GM19324 (cell line): ENCODE measurements around the gene UBAC2.

ENCODE experiments used
- ATAC-seq: cut with Tn5 transposase; IDR thresholded peaks from one replicate; pipeline ENCODE4 v1.9.1; 2021; ENCODE audit warnings: mild to moderate bottlenecking, moderate library complexity; ENCODE audit not compliant: unreplicated experiment, low FRiP score

The UBAC2 gene

GRCh38 chr13:99289674-99290337 is 89.2 kb downstream of the UBAC2 start:
- ATAC-seq, result no peak

GRCh38 chr13:99290894-99291293 is 90.2 kb downstream of the UBAC2 start:
- no peak for ATAC-seq

GRCh38 chr13:99293178-99293577 is 92.5 kb downstream of the UBAC2 start:
- ATAC-seq, result no peak

- ATAC-seq, result no peak
Measured at GRCh38 chr13:99294198-99294597, 93.5 kb downstream of the UBAC2 start.

- no peak for ATAC-seq
Measured at GRCh38 chr13:99294958-99295357, 94.3 kb downstream of the UBAC2 start.

- ATAC-seq, result no peak
Measured at GRCh38 chr13:99295488-99296252, 95.0 kb downstream of the UBAC2 start.

- ATAC-seq, result no peak
Measured at GRCh38 chr13:99296398-99296797, 95.7 kb downstream of the UBAC2 start.

- no peak for ATAC-seq
Measured at GRCh38 chr13:99297331-99297730, 96.7 kb downstream of the UBAC2 start.

GRCh38 chr13:99298056-99298455 is 97.4 kb downstream of the UBAC2 start:
- no peak for ATAC-seq

- ATAC-seq, result no peak
Measured at GRCh38 chr13:99299256-99299919, 98.7 kb downstream of the UBAC2 start.

- ATAC-seq, result no peak
Measured at GRCh38 chr13:99299920-99300341, 99.3 kb downstream of the UBAC2 start.

GRCh38 chr13:99301056-99301838 is 100.6 kb downstream of the UBAC2 start:
- no peak for ATAC-seq

- no peak for ATAC-seq
Measured at GRCh38 chr13:99301913-99302636, 101.4 kb downstream of the UBAC2 start.

- ATAC-seq, result no peak
Measured at GRCh38 chr13:99302637-99303505, 102.2 kb downstream of the UBAC2 start.

GRCh38 chr13:99303863-99304521 is 103.3 kb downstream of the UBAC2 start:
- no peak for ATAC-seq

GRCh38 chr13:99304541-99304940 is 103.9 kb downstream of the UBAC2 start:
- ATAC-seq, result no peak

- ATAC-seq, result no peak
Measured at GRCh38 chr13:99305158-99305557, 104.5 kb downstream of the UBAC2 start.

GRCh38 chr13:99305566-99305965 is 104.9 kb downstream of the UBAC2 start:
- no peak for ATAC-seq

- ATAC-seq, result peak; percentile 49
Measured at GRCh38 chr13:99307247-99307646, 106.6 kb downstream of the UBAC2 start, which contains the start of gene GPR183. TSS of gene GPR183 (minus strand) at chr13:99307399. CDS start at chr13:99296145, 11,254 bp downstream.
